GM12873 (cell line): ENCODE results near the gene PPY.

Source experiments
- CTCF ChIP-seq: IDR thresholded peaks from 2 replicates; pipeline ENCODE4 v1.5.1; 2012; ENCODE audit warnings: low read depth, mild to moderate bottlenecking, moderate library complexity, low read length, control low read depth; ENCODE audit not compliant: insufficient read depth; ENCODE audit errors: missing control alignments

The PPY gene

GRCh38 chr17:43935204-43935925 lies 6.9 kb downstream of the PPY start:
- no peak for TF ChIP-seq CTCF

DNA sequence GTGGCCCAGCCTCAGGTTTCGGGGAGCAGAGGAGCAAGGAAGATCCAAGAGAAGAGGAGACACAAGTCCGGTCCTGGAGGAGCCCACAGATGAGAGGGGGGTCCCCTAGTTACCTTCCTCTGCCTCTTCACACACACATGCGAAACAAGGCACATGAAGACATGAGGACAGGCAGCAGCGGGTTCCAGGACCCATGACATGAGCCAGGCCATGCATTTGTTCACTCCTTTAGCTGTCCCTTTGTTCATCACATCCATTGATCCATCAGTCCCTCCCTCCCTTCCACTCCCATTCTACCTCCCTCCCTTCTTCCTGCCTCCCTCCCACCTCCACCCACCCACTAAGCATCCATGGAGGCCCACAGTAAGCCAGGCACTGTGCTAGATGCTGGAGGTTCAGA lies 9.4 kb downstream of the PPY start:
- TF ChIP-seq CTCF: no peak

DNA sequence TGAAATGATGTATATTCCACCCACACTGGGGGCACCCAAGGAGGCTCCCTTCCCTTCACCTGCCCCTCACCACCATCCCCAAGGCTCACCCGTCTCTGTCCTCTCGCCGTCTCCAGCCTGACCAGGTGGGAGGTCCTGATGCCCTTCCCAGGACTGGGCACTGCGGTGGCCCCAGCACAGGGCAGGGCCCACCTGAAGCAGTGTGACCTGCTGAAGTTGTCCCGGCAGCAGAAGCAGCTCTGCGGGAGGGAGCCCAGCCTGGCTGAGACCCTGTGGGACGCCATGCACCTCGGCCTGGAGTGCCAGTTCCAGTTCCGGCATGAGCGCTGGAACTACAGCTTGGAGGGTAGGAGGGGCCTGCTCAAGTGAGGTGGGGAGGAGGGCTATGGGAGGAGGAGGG lies 9.9 kb downstream of the PPY start:
- TF ChIP-seq CTCF: no peak

DNA sequence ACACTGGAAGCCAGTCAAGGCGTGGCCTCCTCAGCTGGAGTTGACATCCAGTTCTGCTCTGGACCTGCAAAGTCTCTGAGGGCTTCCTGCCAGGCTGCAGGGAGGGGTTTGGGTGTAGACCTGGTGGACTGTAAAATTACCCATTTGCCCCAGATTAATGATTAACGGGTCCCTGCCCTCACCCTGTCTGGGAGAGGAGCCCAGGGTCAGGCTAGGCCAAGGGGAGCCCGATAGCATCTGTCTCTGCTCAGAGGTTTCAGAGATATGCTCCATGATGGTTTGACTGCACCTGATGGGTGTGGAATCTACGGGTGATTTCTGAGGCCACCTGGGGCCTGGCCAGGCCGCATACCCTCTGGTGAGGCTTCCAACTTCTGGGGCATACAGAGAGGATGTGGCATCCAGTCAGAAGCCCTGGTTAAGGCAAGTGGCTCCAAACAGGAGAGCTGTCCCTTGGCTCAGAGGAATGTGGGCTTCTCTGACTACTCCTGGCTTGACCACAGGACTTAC lies 11.2 kb downstream of the PPY start:
- no peak for TF ChIP-seq CTCF

DNA sequence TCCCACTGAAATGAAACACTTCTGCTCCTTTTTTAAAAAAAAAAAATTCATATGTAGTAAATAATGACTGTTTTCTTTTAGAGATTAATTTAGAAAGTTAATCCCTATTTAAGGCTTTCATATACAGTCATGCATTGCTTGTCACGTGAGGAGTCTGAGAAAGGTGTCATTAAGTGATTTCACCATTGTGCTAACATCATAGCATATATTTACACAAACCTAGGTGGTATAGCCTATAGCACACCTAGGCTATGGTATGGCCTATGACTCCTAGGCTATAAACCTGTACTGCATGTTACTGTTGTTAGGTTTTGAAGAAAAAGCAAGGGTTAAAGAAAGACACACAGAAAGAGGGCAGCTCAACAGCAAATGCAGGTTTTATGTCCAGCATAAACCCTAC lies 13.7 kb downstream of the PPY start:
- TF ChIP-seq CTCF: no peak

DNA sequence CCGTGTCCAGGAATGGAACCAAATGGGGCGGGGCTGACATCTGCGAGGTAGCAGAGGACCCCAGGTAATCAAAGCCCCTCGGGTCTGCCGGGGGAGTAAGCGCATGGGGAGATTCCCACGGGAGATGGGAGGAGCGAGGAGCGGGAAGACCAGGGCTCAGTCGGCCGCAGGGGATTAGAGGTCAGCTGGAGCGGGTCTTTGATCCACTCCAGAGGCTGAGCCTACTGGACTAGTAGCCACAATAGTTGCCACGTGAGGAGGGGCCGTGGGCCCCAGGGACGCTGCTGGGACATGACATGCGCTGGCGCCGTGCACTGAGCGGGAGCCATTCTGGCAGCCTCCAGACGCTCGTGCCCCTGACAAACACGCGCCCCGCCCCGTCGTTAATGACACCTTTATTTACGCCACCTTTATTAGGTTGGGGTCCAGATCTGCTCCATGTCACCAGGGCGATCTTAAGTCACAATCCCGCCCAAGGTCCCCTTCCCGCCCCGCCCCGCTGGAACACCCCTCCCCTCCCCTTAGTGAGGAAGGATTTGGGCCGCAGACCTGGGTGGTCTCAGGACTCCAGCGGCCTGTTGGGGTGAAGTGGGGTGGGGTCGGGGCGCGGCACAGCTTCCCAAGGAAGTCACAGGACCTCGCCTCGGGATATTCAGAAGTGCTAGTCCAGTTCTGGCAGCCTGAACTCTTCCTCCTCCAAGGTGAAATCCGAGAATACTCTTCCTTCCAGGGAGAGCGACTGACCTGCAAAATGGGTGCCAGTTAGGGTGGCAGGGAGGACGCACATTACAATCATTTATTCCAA lies 15.0 kb downstream of the PPY start:
- no peak for TF ChIP-seq CTCF

- TF ChIP-seq CTCF: no peak
Observed at GRCh38 chr17:43924558-43924957, 17.7 kb downstream of the PPY start.
